Measurements from ENCODE around the gene TCF19. TPM values are rescaled to one million over a fixed set of nuclear protein-coding genes. Genes with fewer than 3 reads are reported as not detected.

The TCF19 gene
- total RNA-seq, 1 donor from 2014 or later = 34.1 TPM

DNA sequence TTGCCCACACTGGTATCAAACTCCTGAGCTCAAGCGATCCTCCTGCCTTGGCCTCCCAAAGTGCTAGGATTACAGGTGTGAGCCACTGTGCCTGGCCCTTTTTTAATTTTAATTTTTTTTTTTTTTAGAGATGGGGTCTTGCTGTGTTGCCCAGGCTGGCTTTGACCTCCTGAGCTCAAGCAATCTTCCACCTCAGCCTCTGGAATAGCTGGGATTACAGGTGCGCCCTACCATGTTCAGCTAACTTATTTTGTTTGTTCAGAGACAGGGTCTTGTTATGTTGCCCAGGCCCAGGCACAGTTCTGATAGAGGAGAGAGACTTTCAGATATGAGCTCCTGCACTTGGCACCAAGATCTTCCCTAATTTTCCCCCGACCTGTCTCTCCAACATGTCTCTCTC lies 27.6 kb upstream of the TCF19 start:
- no peak for DNase-seq (ENCODE audit: low read depth)
- no peak overlapping the region for H3K4me3 ChIP-seq (ENCODE audit: low read depth, low read length)
- TF ChIP-seq, protein P1, sequence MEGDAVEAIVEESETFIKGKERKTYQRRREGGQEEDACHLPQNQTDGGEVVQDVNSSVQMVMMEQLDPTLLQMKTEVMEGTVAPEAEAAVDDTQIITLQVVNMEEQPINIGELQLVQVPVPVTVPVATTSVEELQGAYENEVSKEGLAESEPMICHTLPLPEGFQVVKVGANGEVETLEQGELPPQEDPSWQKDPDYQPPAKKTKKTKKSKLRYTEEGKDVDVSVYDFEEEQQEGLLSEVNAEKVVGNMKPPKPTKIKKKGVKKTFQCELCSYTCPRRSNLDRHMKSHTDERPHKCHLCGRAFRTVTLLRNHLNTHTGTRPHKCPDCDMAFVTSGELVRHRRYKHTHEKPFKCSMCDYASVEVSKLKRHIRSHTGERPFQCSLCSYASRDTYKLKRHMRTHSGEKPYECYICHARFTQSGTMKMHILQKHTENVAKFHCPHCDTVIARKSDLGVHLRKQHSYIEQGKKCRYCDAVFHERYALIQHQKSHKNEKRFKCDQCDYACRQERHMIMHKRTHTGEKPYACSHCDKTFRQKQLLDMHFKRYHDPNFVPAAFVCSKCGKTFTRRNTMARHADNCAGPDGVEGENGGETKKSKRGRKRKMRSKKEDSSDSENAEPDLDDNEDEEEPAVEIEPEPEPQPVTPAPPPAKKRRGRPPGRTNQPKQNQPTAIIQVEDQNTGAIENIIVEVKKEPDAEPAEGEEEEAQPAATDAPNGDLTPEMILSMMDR (conservative IDR thresholded peaks at IDR 0.05; ENCODE audit: low read depth, low read length) = no peak

DNA sequence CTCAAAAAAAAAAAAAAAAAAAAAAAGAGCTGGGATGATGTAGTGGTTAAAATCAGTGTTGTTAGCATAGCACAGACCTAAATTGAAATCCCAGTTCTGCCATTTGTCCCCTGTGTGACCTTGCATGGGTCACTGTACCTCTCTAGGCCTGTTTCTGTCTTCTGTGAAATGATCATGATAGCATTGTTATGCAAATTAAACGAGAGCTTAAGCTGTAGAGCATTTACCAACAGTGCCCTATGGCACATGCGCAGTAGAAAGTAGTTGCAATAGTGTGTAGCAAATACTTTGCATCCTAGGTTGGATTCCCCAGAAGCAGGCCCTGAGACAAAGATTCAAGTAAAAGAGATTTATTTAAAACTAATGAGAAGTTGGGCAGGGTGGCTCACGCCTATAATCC lies 26.8 kb upstream of the TCF19 start:
- no peak for DNase-seq (ENCODE audit: low read depth)
- TF ChIP-seq, protein P1 (conservative IDR thresholded peaks at IDR 0.05; ENCODE audit: low read depth, low read length) = no peak

DNA sequence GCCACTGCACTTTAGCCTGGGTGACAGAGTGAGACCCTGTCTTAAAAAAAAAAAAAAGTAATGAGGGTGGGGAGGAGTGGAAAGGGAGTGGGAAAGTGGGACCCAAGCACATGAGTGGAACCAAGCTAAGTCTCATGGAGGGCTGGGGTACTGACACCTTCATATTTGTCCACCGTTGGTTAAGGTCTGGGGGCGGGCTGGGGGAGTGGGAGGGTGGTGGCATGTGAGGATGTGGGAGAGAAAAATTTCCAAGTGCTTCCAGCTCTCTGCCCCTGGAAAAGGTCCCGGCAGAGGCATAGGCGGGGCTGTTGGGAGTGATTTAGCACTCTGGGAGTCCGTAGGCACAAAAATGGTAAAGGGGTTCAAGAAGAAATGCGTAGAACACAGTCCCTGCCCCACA lies 25.6 kb upstream of the TCF19 start:
- no peak overlapping the region for H3K4me3 ChIP-seq (ENCODE audit: low read depth, low read length)
- TF ChIP-seq, protein P1 (conservative IDR thresholded peaks at IDR 0.05; ENCODE audit: low read depth, low read length) = no peak

More for the DNA sequence above, 26.8 kb upstream of the TCF19 start:
- no peak overlapping the region for H3K4me3 ChIP-seq (ENCODE audit: low read depth, low read length)

DNA sequence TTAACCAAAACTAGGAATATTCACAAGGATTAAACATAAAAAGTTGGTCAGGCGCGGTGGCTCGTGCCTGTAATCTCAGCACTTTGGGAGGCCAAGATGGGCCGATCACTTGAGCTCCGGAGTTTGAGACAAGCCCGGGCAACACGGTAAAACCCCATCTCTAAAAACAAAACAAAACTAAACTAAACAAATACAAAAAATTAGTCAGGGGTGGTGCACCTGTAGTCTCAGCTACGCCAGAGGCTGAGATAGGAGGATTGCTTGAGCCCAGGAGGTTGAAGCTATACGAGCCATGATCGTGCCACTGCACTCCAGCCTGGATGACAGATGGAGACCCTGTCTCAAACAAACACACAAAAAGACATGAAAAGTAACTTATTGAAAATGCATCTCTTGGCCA lies 22.7 kb upstream of the TCF19 start:
- no peak overlapping the region for H3K4me3 ChIP-seq (ENCODE audit: low read depth, low read length)
- DNase-seq (ENCODE audit: low read depth) = no peak
- TF ChIP-seq, protein P1 (conservative IDR thresholded peaks at IDR 0.05; ENCODE audit: low read depth, low read length) = no peak

More for the DNA sequence above, 25.6 kb upstream of the TCF19 start:
- DNase-seq (ENCODE audit: low read depth) = no peak

DNA sequence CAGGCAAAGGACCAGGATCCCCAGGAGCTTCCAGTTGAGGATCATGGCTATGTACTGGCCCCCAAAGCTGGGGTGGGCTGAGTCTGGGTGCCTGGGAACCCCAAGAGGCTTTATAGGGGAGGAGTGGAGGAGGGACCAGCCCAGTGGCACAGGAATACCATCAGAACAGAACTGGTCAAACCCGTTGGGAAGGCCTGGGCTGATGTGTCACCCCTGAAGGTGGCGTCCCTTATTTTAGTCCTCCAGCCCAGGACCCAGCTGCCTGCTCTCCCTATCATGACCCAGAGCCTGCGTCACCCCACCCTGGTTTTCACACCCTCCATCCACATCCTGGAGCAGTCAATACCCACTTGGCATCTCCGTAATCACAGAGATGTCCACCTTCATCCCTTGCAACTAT lies 19.4 kb upstream of the TCF19 start, which contains the start of gene PSORS1C2:
PSORS1C2 (minus strand) TSS at position 85 of the 400 bp plus-strand sequence; CDS start at position 45, 40 bp downstream.
- DNase-seq (ENCODE audit: low read depth) = no peak
- H3K4me3 ChIP-seq (ENCODE audit: low read depth, low read length) = no peak within 1 kb of the TSS
- TF ChIP-seq, protein P1 (conservative IDR thresholded peaks at IDR 0.05; ENCODE audit: low read depth, low read length) = no peak

DNA sequence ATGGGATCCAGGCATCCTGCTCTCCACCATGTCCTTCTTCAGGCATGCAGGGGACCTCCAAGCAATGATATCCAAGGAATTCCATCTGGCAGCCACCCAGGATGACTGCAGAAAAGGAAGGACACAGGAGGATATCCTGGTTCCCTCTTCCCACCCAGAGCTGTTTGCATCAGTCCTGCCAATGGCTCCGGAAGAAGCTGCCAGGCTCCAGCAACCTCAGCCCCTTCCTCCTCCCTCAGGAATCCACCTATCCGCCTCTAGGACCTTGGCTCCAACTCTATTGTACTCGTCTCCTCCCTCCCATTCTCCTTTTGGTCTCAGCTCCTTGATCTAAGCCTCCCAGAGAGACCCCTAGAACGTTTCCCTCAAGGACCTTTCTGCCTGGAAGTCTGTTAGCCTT lies 18.8 kb upstream of the TCF19 start:
- TF ChIP-seq, protein P1 (conservative IDR thresholded peaks at IDR 0.05; ENCODE audit: low read depth, low read length) = no peak
- DNase-seq (ENCODE audit: low read depth) = no peak
- H3K4me3 ChIP-seq (ENCODE audit: low read depth, low read length) = no peak overlapping the region

DNA sequence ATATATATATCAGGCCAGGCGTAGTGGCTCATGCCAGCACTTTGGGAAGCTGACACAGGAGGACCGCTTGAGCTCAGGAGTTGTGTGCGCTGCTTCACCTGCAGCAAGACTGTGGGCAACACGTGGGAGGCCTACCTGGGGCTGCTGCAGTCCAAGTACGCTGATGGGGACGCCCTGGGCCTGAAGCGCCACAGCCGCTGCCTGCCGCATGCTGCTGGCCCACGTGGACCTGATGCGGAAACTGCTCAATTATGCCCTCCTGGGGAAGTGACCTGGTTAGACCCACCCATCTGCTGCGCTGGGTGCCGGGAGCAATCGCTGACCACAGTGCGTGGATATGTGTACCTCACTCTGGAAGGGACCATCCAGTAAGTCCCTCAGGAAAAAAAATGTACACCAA lies 17.7 kb upstream of the TCF19 start:
- H3K4me3 ChIP-seq (ENCODE audit: low read depth, low read length) = no peak overlapping the region
- DNase-seq (ENCODE audit: low read depth) = no peak
- TF ChIP-seq, protein P1 (conservative IDR thresholded peaks at IDR 0.05; ENCODE audit: low read depth, low read length) = no peak

Data from epithelial cell of proximal tubule (primary cell).